Astrocyte of the spinal cord (primary cell): ENCODE data around the gene FASN.

Source experiments
- DNase-seq: peaks from one replicate; pipeline ENCODE4 v3.0.0; 2011; ENCODE audit warnings: low read depth, low spot score
- H3K4me3 ChIP-seq: 2 replicates; pipeline ENCODE4 v1.5.1; 2011; ENCODE audit warnings: low read depth, mild to moderate bottlenecking, low read length, moderate library complexity
- in situ Hi-C: cut with HindIII; loops from 2 replicates; pipeline ENCODE4 v1.10.0; 2017; ENCODE audit warnings: low sequenced_read_pairs
- TF ChIP-seq, protein P1 (sequence below): IDR thresholded peaks from 2 replicates; pipeline ENCODE4 v1.5.1; 2012; ENCODE audit warnings: low read depth, mild to moderate bottlenecking, low read length, inconsistent platforms

The FASN gene

DNA sequence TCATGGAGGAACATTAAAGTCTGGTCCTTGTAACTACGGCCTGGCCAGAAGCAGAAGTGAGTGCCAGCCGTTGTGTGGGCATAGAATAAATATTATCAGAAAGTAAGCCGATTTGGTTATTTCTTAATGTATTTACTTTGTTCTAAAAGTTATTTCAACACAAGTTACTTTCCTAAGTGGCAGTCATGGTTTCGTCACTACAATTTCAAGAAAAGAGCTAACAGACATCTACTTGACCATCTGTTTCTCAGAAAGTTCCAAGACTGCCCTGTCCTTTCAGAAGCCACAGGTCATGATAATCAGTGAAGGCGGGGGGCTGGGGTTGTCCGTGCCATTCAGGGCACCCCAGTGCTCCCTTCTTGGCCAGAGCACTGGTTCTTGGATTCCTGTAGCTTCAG, 14.9 kb upstream of the FASN start:
- TF ChIP-seq, protein P1, sequence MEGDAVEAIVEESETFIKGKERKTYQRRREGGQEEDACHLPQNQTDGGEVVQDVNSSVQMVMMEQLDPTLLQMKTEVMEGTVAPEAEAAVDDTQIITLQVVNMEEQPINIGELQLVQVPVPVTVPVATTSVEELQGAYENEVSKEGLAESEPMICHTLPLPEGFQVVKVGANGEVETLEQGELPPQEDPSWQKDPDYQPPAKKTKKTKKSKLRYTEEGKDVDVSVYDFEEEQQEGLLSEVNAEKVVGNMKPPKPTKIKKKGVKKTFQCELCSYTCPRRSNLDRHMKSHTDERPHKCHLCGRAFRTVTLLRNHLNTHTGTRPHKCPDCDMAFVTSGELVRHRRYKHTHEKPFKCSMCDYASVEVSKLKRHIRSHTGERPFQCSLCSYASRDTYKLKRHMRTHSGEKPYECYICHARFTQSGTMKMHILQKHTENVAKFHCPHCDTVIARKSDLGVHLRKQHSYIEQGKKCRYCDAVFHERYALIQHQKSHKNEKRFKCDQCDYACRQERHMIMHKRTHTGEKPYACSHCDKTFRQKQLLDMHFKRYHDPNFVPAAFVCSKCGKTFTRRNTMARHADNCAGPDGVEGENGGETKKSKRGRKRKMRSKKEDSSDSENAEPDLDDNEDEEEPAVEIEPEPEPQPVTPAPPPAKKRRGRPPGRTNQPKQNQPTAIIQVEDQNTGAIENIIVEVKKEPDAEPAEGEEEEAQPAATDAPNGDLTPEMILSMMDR, result no peak
- no peak for DNase-seq
- in situ Hi-C loops, result no loop called here
- no peak overlapping the region for H3K4me3 ChIP-seq

DNA sequence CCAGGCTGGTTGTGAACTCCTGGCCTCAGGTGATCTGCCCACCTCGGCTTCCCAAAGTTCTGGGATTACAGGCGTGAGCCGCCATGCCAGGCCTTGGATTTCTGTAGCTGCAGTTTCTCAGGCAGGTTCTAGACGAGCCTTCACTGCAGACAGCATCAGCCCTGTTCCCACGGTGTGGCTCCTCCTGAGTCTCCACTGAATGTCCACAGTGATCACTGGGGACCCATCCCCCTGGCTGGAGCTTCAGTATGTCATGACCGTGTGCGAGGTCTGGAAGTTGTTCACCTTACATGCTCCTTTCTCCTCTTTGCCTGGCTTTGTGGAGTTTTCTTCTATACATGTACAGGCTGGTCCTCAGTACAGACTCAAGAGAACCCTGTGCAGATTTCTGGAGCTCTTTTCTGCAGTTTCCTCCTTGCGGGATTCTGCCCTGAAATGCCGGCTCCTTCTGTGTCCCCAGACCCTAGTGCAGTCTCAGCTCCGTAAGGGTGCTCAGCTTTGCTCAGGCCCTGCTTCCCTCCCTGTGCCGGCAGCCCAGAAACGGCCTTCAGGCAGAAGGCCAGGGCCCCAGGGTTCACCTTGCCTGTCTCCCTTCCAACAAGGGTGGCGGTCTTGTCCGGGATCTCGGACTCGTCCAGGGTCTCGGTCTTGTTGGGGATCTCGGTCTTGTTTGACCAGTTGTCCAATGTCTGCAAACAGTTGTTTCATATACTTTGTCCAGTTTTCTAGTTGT, 14.3 kb upstream of the FASN start:
- in situ Hi-C loops, result no loop called here
- no peak overlapping the region for H3K4me3 ChIP-seq
- DNase-seq, result no peak
- TF ChIP-seq, protein P1, result no peak

DNA sequence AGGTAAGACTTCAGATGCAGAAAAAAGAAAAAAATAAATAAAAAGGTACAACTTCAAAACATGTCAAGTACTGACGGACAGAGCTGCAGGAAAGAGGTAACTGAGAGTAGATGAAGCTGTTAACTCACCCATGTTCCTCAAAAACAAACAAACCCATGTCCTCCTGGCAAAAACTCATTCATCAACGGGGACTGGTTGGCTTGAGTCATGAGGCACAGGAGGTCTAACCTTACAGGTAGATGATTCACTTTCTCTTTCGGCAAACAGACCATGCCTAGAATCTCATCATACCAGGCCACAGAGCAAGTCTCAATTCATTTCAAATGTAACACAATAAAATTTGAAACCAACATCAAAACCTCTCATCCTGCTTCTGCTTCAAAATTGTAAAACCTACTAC, 12.3 kb upstream of the FASN start:
- TF ChIP-seq, protein P1, result no peak
- H3K4me3 ChIP-seq, result no peak overlapping the region
- in situ Hi-C loops, result no loop called here
- DNase-seq, result no peak

DNA sequence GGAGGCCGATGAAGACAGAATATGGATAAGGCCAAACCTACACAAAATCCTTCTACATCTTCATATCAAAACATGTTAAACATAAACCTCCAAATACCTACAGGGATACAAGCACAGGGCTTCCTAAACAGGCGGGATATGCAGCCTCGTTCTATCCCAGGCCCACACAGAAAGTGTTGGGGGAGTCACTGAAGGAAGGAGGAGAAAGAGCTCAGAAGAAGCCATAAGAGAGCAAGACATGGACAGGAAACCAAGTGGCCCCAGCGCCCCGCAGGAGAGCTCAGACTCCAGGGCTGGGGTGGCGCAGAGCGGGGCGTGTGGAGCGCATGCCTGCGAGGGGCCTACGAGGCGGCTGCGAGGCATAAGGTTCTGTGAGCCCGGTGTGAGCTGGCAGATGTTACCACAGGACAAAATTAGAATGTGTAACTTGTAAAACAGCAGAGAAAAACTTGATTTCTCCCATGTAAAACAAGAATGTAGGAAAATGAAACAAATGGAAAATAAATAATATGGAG, 11.0 kb upstream of the FASN start:
- TF ChIP-seq, protein P1, result no peak
- no peak for DNase-seq
- in situ Hi-C loops, result no loop called here
- no peak overlapping the region for H3K4me3 ChIP-seq

DNA sequence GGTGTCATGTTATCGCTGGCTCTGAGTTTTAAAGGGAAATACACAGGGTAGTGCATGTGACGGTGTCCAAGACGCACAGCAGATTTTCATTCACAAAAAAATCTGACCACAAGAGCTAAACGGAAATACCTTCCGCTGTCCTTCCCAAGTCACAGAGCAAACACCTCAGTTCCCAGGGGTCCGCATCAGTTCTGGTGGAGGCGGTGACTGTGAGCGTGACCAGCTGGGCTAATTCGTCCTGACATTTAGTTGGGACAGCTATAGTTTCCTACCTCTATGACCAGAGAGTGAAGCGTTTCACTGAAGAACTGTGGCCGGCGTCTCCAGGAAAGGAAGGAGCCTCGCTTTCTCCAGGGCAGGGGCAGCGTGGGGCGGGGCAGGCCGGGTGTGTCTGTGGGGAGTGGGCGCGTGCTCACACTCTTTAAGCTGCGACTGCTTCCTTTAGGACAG, 10.5 kb upstream of the FASN start:
- in situ Hi-C loops, result no loop called here
- no peak overlapping the region for H3K4me3 ChIP-seq
- no peak for DNase-seq
- TF ChIP-seq, protein P1, result no peak

DNA sequence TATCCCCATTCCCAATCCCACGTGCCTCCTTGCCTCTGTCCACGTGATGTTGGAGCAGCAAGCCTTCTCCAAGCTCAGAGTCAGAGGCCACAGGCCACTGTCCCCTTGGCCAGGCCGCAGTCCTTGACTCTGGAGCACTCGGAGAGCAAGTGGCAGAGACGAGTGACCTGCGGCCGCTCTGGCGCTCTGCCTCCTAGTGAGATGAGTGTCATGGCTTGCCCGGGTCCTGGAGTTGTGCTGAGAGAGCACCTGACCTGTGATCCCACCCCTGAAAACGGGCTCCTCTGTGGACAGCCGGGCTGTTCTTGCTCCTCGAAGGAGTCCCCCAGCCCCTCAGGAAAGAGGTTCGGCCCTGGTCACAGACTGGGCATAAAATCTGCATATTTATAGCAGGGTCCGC, 10.0 kb upstream of the FASN start:
- no peak for DNase-seq
- TF ChIP-seq, protein P1, result no peak
- in situ Hi-C loops, result no loop called here
- no peak overlapping the region for H3K4me3 ChIP-seq
